ENCODE data around the gene NRSN2. TPM values are rescaled to one million over a fixed set of nuclear protein-coding genes. Genes with fewer than 3 reads are reported as not detected.

The NRSN2 gene
- total RNA-seq, 1 experiment from 2014 or later: 28.3 TPM

- no peak overlapping the region for H3K9ac ChIP-seq (ENCODE audit: low read length)
- H3K4me2 ChIP-seq (ENCODE audit: low read depth, low read length, poor library complexity, severe bottlenecking): no peak overlapping the region
- H2AFZ ChIP-seq (ENCODE audit: low read length): no peak overlapping the region
- H3K9me3 ChIP-seq (ENCODE audit: low read length): no peaks in the 10 kb centered on the region
- H3K9me2 ChIP-seq (replicated peaks; ENCODE audit: insufficient read depth, low read length): no peaks in the 10 kb centered on the region
- no peak overlapping the region for H3K27ac ChIP-seq (ENCODE audit: low read length)
- H4K20me1 ChIP-seq (ENCODE audit: insufficient read depth, low read depth, low read length): no peaks in the 10 kb centered on the region
- H3K27me3 ChIP-seq (ENCODE audit: low read length): no peaks in the 10 kb centered on the region
- peaks cover 10% of the 10 kb centered on the region for H3K79me2 ChIP-seq (ENCODE audit: low read length)
- H3K4me1 ChIP-seq (ENCODE audit: low read length): peaks cover 25% of the 10 kb centered on the region
- H3K36me3 ChIP-seq (ENCODE audit: insufficient read depth, low read length): no peaks in the 10 kb centered on the region
- no peak for DNase-seq
- H3K4me3 ChIP-seq (ENCODE audit: low read length): no peak overlapping the region
These were observed 57.2 kb downstream of the NRSN2 start for GRCh38 chr20:404088-404487.

Other genes with a start within 250 kb of the NRSN2 start
- gene DEFB126, start 204.5 kb upstream of the NRSN2 start, total RNA-seq (2014; rRNA removed; shearing (Covaris generic); ENCODE audit: low replicate concordance): not detected in 2 replicates
- not detected in 2 replicates for gene DEFB127, start 189.7 kb upstream of the NRSN2 start, total RNA-seq (2014; rRNA removed; shearing (Covaris generic); ENCODE audit: low replicate concordance)
- not detected in 2 replicates for gene DEFB128, start 157.4 kb upstream of the NRSN2 start, total RNA-seq (2014; rRNA removed; shearing (Covaris generic); ENCODE audit: low replicate concordance)
- gene DEFB129, start 119.9 kb upstream of the NRSN2 start, total RNA-seq (2014; rRNA removed; shearing (Covaris generic); ENCODE audit: low replicate concordance): not detected in 2 replicates
- gene DEFB132, start 89.4 kb upstream of the NRSN2 start, total RNA-seq (2014; rRNA removed; shearing (Covaris generic); ENCODE audit: low replicate concordance): 0.22 TPM in 1 of 2 replicates, not detected in the other
- 1.8 and 2.0 TPM in 2 replicates for gene C20orf96, start 56.4 kb upstream of the NRSN2 start, total RNA-seq (2014; rRNA removed; shearing (Covaris generic); ENCODE audit: low replicate concordance)
- 20.6 and 22.2 TPM in 2 replicates for gene ZCCHC3, start 49.5 kb upstream of the NRSN2 start, total RNA-seq (2014; rRNA removed; shearing (Covaris generic); ENCODE audit: low replicate concordance)
- 8.3 and 18.0 TPM in 2 replicates for gene SOX12, start 21.6 kb upstream of the NRSN2 start, total RNA-seq (2014; rRNA removed; shearing (Covaris generic); ENCODE audit: low replicate concordance)
- 122 and 197 TPM in 2 replicates for gene TRIB3, start 33.6 kb downstream of the NRSN2 start, total RNA-seq (2014; rRNA removed; shearing (Covaris generic); ENCODE audit: low replicate concordance)
- 96.6 and 142 TPM in 2 replicates for gene RBCK1, start 61.2 kb downstream of the NRSN2 start, total RNA-seq (2014; rRNA removed; shearing (Covaris generic); ENCODE audit: low replicate concordance)
- 26.1 and 33.9 TPM in 2 replicates for gene TBC1D20, start 115.4 kb downstream of the NRSN2 start, total RNA-seq (2014; rRNA removed; shearing (Covaris generic); ENCODE audit: low replicate concordance)
- gene CSNK2A1, start 196.7 kb downstream of the NRSN2 start, total RNA-seq (2014; rRNA removed; shearing (Covaris generic); ENCODE audit: low replicate concordance): 91.3 and 148 TPM in 2 replicates